GM19043 (cell line): ENCODE measurements around the gene CEP128.

Experiments
- ATAC-seq: cut with Tn5 transposase; IDR thresholded peaks from one replicate; pipeline ENCODE4 v1.9.1; 2021; ENCODE audit warnings: low read depth; ENCODE audit not compliant: unreplicated experiment

CEP128 gene

GRCh38 chr14:80498533-80498932 lies 443.0 kb downstream of the CEP128 start:
- no peak for ATAC-seq

DNA sequence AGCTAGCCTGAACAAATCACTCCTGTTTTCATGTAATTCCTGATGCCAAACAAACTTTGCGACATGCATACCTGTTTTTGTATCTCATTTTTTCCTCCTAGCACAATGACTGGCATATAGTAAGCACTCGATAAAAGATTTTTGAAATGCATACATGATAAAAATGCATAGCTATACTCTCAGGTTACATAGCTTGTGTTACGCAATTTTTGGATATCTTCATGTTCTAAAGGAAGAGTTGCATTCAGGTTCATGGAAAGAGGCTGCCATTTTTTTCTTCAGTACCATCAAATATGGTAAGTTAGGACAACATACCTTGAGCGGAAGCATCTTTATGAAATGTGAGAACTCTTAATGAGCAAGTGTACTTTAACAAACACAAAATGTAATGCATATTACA lies 445.4 kb downstream of the CEP128 start:
- no peak for ATAC-seq

DNA sequence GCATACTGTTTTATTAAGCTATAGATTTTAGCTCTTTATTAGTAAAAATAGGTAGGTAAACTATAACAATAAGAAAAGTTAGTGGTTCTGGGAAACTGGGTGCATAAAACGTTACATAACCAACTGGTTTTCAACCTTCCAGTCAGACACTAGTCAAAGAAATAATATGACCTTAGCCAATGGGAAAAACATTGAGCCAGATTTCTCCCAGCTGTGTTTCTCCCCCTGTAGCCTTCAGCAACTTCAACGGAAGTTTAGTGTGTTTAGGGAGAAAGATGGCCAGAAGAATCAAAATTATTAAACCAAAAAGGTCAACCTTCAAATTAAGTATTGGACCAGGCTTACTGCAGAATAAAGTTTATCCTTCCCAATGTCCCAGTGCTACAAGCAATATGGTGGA lies 446.8 kb downstream of the CEP128 start:
- ATAC-seq: no peak

- ATAC-seq: no peak
These were observed 447.9 kb downstream of the CEP128 start for GRCh38 chr14:80493620-80494019.

GRCh38 chr14:80491650-80492049 lies 449.9 kb downstream of the CEP128 start:
- no peak for ATAC-seq

GRCh38 chr14:80491131-80491530 lies 450.4 kb downstream of the CEP128 start:
- no peak for ATAC-seq

GRCh38 chr14:80489513-80489912 lies 452.0 kb downstream of the CEP128 start:
- no peak for ATAC-seq

- no peak for ATAC-seq
These were observed 455.8 kb downstream of the CEP128 start for GRCh38 chr14:80485764-80486163.

- ATAC-seq: no peak
These were observed 458.2 kb downstream of the CEP128 start for GRCh38 chr14:80483331-80483730.

DNA sequence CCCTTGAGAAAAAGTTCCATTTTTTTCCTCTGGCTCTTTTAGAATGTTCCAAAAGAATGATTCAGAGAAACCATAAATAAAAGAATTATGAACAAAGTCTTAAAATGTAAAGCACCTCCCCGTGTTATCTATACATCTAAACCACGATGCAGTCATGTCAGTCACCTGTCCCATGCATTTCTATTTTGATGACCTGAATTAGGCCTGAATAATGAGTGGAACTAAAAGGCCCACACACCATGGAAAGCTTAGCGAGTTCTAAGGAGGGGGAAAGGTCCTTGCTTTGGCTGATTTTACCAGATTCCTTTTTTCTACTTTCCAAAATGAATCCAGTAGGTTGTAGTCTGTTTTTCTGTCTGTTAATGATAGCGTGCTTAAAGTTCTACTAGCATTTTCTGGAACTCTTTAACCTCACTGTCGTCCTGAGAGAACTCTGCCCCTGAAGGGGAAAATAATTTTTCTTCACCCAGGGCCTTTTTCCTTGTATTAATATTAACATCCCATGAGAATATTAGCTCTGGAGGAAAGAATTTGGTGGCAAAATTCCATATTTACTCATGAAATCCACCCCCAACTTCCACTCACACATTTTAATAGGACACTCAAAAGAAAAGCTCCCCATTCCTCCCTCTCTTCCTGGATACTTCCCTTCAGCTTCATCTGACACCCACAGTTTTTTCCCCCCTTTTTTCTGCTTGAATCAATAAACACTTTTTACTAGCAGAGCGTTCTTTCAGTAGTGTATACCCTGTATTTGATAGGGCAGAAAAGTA lies 464.0 kb downstream of the CEP128 start:
- ATAC-seq: no peak

DNA sequence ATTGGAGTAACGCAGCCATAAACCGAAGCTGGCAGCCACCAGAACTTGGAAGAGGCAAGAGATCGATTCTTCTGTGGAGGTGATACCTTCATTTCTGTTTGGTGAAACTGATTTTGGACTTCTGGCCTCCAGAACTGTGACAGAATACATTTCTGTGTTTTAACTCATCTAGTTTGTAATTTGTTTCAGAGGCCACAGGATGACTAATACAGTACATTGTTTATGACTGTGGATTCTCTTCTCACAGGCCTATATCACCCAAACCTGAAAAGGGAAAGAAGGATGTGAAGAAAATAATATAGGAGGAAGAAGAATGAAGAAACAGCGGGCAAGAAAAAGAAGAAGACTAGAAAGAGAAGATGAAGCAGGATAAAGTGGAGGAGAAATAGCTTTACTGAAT lies 466.5 kb downstream of the CEP128 start:
- ATAC-seq: no peak

- ATAC-seq: no peak
These were observed 473.0 kb downstream of the CEP128 start for GRCh38 chr14:80468331-80469122.

GRCh38 chr14:80465546-80466220 lies 475.9 kb downstream of the CEP128 start:
- no peak for ATAC-seq

GRCh38 chr14:80464531-80465149 lies 476.9 kb downstream of the CEP128 start:
- ATAC-seq: no peak

GRCh38 chr14:80456209-80456608 lies 485.3 kb downstream of the CEP128 start:
- no peak for ATAC-seq

- no peak for ATAC-seq
These were observed 486.5 kb downstream of the CEP128 start for GRCh38 chr14:80455031-80455430.

GRCh38 chr14:80448267-80448666 lies 493.3 kb downstream of the CEP128 start:
- ATAC-seq: no peak

DNA sequence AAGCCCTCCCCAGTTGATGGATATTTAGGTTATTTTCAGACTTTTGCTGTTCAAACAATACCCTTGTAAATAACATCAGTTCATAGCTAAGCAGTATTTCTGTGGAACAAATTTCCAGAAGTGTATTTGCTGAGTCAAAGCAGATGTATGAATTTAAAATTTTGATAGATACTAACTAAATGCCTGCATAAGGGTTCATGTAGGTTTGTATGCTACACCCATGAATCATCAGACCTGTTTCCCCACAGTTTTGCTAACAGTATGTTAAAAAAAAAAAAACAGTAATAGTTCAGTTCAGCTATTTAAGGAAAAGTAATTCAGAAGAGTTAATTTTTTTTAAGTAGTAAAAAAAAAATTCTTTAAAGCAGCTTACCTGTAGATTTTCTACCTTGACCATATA lies 494.1 kb downstream of the CEP128 start:
- no peak for ATAC-seq
